Skin epidermis (tissue), 12 donors: ENCODE data around the gene VEZT.

Experiments
- H3K27ac ChIP-seq, 21 experiments: fragments of 200-600 bp; sonication (generic) in 11 of 21; one replicate each; pipeline ENCODE4 v1.5.0; 2020; ENCODE audit warnings: mild to moderate bottlenecking in 3 of 21, inconsistent platforms in 2 of 21, moderate library complexity in 2 of 21
- H3K4me3 ChIP-seq, 7 experiments: fragments of 200-600 bp; sonication (generic) in 2 of 7; one replicate each; pipeline ENCODE4 v1.5.0; 2020; ENCODE audit warnings: inconsistent platforms in 2 of 7, mild to moderate bottlenecking in 2 of 7, moderate library complexity in 1 of 7

The VEZT gene, protein sequence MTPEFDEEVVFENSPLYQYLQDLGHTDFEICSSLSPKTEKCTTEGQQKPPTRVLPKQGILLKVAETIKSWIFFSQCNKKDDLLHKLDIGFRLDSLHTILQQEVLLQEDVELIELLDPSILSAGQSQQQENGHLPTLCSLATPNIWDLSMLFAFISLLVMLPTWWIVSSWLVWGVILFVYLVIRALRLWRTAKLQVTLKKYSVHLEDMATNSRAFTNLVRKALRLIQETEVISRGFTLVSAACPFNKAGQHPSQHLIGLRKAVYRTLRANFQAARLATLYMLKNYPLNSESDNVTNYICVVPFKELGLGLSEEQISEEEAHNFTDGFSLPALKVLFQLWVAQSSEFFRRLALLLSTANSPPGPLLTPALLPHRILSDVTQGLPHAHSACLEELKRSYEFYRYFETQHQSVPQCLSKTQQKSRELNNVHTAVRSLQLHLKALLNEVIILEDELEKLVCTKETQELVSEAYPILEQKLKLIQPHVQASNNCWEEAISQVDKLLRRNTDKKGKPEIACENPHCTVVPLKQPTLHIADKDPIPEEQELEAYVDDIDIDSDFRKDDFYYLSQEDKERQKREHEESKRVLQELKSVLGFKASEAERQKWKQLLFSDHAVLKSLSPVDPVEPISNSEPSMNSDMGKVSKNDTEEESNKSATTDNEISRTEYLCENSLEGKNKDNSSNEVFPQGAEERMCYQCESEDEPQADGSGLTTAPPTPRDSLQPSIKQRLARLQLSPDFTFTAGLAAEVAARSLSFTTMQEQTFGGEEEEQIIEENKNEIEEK

DNA sequence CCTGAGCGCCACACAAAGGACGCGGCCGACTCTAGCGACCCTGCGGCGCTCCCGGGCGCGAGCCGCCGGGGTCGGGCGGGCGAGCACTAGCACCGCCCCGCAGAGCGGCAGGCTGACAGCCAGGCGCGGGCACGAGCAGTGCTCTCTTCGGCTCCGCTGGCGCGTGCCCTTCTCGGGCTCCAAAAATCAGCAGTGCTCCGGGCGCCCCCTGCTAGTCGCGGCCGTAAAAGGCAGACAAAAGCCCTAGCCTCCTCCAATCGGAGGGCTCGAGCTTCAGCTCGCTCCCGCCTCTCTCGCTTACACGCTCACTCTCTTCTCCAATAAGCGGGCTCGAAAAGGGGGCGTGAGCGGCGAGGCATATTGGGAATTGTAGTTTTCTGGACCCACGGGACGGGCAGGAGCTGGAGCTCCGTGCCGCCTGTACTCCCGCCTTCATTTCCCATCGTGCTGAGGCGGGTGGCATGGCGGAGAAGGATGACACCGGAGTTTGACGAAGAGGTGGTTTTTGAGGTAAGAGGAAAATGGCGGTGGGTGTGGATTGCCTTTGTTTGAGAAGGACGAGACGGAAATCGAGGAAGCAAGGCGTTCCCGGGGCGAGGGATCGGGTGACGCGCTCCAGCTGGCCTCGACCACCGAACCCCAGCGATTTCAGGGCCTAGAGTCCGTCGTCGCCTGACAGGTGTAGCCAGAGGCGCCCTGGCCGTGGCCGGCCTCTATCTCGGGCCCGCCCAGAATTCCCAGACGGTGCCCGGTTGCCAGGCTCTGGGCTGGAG lies at the start of gene VEZT, which contains the start of gene FGD6:
Gene VEZT, plus strand, starts transcription at position 431 of the 773 bp plus-strand sequence. Its CDS starts 44 bp downstream, at position 475.
Gene FGD6, minus strand, starts transcription at position 91 of the 773 bp plus-strand sequence. CDS start 227 bp downstream, outside the sequence.
- Histone ChIP-seq H3K4me3 (peak within 1 kb of the TSS; percentile 60 to 96 (median 77)), H3K27ac (peak within 1 kb of the TSS; percentile 66 to 97 (median 94))

DNA sequence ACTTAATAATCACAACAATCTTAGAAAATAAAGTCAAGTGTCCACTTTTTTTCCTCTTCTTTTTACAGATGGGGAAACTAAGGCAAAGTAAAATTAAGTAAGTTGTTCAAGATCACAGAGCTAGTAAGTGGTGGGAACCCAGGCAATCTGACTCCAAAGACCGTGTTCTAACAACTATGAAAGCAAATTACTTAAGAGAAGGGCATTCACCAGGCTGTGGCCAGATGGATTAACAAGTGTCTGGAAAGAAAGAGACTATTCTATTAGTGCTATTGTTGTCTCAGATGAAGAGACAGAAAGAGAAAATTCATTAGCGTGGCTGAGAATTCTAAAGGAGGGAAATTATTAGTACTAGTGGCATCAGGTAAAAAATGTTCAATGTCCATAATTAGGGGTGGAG lies 48.9 kb upstream of the VEZT start:
- Histone ChIP-seq H3K4me3 (no peak overlapping the region), H3K27ac (peak overlapping the region in 2 of 21 experiments; percentile 10 to 27)

DNA sequence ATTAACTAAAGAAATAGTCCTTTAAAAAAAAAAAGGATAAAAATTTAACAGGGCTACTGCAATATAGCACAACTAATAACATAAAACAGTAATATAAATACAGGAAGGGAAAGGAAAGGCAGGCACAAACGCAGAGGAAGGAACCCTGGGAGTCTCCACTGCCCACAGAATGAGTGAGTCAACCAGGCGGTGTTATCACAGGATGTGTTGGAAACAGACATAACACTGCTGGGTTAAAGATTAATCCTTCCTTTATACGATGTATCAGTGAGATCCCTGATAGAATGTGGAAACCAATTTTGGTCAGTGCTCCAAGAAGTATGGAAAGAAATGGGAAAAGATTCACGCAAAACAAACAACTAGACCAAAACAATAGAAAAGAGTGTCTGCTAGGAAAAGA lies 48.2 kb upstream of the VEZT start:
- peak overlapping the region in 11 of 21 experiments; percentile 10 to 51 (median 34) for H3K27ac ChIP-seq

DNA sequence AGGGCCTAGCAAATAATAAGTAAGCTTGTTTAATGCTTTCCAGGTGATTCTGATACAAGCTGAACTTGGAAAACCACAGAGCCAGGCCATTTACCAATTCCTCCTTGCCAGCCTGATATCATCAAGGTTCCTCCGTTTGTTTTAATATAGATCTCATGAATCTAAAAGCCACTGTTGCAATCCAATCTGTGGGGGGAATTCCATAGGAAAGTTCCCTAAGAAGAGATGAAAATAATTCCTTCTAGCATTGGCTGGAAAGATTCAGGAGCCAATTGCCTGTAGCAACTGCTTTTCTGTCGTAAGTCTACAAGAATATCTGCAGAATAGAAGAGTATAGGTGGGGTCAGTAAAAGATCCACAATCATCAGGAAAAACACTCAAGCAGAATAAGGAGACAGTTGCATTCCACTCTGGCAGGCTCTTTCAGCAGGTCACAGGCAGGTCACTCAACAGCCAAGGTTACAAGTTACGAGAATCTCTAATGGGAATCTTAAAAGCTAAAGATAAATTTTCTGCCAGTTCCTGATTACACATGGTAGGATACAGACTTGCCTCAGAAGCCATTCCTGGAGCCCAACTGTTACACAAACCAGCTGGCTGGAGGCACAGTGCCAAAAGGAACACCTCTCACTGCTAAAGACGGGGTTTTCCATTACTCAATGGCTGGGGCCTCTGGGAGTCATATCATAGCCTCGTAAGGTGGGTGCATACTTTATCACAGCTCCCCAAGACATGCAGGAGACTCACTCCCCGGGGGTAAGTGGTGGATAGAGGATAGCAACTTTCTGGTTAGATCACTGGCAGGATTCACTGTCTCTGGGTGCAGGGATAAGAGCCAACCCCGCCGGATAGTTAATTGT lies 44.0 kb upstream of the VEZT start:
- no peak overlapping the region for H3K4me3 ChIP-seq
- H3K27ac ChIP-seq, result peak overlapping the region in 14 of 21 experiments; percentile 12 to 73 (median 46)

More for the DNA sequence above, 48.2 kb upstream of the VEZT start:
- H3K4me3 ChIP-seq, result no peak overlapping the region

DNA sequence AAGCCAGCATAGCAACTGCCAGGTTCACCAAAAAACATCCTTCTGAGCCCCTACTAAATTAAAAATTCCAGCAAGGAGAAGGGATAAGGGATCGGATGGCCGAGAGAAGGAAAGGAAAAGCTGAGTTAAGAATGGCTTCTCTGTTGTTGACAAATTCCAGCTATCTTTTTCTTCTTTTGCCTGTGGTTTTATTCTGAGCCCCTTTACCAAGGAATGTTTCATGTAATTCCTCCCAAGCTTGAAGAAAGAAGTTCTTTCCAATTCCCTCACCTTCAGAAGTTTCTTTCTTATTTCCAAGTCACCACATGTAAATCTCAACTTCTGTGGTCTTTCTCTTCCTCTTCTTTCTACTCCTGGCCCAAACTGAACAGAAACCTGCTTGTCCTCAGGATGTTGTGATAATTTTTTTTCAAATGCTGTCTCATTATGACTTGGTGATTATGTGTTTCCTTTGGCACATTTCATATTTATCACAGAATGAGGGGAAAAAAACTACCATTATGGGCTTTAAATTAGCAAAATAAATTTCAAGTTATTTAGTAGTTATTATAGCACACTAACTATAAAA lies 40.3 kb upstream of the VEZT start:
- peak overlapping the region in 1 of 21 experiments; percentile 12 for H3K27ac ChIP-seq
- H3K4me3 ChIP-seq, result no peak overlapping the region

DNA sequence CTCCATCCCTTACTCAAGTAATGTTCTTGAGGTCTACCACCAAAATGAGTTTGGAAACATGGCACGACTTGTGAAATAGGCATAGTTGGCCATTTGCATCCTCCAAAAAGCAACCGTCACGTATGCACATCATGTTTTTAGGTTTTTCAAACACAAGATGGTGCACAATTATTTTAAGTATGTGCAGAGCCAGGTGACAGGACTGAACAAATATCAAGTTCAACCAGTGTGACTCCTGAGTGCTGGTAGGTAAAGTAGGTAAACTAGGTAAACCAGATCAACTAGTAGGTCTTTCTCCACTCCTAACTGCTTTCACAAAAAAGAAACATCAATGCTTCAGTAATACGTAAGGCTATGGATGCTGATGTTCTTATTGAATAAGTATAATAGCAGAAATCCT lies 39.5 kb upstream of the VEZT start:
- Histone ChIP-seq H3K27ac (peak overlapping the region in 1 of 21 experiments; percentile 12), H3K4me3 (no peak overlapping the region)

DNA sequence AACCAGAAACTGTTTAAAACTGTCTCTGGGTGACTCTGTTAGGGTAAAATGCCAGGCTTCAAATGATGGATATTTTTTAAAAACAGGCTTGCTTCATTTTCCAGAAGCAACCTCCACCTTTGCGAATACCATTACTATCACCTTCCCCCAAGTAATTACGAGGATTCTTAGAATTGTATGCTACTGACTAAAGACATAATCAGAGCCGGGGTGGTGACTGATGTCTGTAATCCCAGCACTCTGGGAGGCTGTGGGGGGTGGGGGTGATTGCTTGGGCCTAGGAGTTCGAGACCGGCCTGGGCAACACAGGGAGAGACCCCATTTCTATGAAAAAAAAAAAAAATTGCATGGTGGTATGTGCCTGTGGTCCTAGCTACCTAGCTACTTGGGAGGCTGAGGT lies 38.6 kb upstream of the VEZT start:
- H3K4me3 ChIP-seq, result no peak overlapping the region
- no peak overlapping the region for H3K27ac ChIP-seq

DNA sequence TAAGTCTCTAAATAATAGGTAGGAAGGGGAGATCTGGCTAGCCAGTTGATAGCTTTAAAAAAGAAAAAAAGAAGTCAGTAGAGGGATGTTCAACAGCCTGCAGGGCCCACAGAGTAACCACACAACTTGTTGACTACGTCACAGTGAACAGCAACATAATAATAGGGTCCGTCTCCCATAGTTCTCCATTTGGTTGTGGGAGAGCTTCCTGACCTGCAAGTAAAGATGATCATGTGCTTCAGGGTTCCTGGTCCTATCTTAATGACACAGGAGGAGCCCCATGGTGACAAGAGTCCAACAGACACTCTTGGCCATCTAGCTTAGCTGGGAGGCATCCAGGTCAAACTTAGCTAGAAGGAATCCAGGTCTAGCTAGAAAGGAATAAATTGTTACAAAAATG lies 36.5 kb upstream of the VEZT start:
- no peak overlapping the region for H3K4me3 ChIP-seq
- H3K27ac ChIP-seq, result no peak overlapping the region

DNA sequence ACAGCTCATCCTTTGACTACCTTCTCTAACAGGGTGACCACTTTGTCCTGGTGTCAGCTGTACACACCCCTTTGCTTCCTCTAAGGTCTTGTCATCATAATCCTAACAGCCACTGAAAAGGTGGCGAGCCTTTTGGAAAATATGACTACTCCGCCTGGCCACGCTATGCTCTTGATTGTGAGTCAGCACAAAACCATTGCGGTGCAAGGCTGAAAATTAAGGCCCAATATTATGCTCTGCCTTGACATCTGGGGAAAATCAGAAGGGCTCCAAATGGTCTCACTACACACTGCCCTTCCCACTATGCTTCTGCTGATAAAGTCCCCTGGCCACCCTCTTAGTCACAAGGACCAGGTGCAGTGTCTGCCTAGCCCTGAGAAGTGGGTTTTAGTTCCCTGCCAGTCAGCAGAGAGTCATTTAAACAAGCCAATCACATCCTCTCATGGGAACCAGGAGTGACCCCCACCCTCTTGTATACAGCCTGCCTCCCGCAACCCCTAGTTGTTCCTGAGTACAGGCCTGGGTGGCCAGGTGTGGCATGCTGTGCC lies 34.7 kb upstream of the VEZT start:
- H3K27ac ChIP-seq, result peak overlapping the region in 4 of 21 experiments; percentile 1 to 43 (median 25)
- H3K4me3 ChIP-seq, result no peak overlapping the region

DNA sequence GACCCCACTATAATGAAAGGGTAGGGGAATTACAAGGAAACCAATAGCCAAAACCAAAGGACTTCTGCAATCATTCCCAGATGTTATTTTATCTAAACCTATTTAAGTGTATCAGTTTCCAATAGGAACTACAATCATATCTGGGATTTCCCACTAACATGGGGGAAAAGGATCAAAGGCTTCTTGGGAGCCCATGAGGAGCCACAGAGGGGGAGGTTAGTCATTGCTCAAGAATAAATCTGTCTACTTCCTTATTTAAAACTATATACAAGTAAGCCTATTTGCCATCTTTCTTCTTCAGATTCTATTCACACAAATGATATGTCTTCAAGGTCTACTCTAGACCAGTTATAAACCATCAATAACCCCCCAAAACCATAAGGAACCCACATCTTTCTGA lies 33.5 kb upstream of the VEZT start:
- H3K4me3 ChIP-seq, result no peak overlapping the region
- no peak overlapping the region for H3K27ac ChIP-seq

DNA sequence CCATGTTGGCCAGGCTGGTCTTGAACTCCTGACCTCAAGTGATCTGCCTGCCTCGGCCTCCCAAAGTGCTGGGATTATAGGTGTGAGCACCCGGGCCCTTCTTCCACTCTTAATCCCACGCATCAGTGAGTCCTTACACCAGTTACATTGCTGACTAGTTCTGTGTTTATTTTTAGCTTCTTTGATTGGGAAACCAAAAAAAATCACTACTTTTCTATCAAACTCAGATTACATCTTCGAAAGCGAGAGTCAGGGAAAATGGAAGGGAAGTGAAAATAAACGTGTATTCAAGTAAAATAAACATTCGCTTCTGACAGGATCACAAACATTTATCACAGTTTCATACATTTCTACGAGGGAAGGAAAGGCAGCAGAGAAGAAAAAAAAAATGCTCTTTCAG lies 32.5 kb upstream of the VEZT start:
- no peak overlapping the region for H3K4me3 ChIP-seq

DNA sequence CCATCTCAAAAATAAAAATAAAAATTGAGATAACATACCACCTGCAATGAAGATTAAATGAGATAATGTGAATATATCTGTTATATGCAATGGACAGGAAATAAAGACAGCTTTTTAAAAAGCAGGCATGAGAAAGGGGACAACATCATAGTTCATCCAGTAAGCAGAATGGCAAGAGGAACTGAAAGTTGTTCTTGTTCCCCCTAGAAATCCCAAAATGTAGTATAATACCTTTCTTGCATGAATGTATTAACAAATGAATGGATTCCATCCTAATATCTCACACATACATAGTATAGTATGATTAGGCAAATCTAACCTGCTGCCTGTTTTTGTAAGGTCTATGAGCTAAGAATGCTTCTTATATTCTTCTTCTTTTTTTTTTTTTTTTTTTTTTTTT lies 31.8 kb upstream of the VEZT start:
- Histone ChIP-seq H3K27ac (peak overlapping the region in 1 of 21 experiments; percentile 21), H3K4me3 (no peak overlapping the region)

More for the DNA sequence above, 32.5 kb upstream of the VEZT start:
- no peak overlapping the region for H3K27ac ChIP-seq

DNA sequence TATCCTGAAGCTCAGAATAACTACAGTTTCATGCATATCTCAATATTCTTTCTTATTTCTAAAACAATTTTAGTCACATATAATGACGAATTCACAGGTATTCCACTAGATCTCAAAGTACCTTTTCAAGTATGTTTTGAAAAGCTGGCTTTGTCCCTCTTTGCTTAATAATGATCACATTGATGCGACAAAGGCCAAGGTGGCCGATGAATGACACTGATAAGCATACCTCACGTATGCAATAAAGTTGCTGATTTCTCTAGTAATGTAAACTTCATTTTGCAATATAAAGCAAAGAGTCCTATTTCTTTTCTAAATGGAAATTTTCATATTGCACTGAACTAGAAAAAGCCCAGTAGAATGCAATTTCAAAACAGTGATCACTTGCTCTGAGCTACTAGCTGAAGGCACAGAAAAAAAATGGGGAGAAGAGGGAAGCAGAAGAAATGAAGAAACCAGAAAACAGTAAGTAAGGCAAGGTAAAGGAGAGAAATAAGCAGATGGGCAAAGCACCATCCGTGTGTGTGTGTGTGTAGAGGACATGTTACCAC lies 29.7 kb upstream of the VEZT start:
- H3K27ac ChIP-seq, result no peak overlapping the region
- no peak overlapping the region for H3K4me3 ChIP-seq

DNA sequence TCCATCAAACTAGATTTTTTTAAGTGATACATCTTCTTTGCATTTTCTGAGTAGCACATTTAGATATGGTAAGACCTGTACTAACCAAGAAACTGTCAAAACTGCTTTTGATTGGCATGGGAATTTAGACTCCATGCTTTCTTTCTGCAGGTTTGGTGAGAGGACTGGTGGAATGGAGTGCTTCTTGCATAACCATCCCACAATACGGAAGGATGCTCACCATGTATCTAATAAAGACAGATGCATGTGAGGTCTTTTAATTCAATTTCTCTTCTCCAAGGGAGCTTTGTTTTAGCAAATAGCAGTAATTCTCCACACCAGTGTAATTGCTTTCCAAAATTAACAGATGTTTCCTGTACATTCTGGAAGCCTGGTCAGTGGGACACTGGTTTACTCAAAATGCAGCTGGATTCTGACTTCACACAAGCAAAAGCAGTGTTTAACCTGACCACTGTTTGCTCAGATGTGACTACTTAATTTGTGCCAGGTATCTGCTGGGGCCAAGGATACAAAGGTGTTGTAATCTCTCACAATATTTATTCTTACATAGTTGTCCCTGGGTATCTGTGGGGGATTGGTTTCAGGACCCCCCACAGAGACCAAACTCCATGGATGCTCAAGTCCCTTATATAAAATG lies 26.4 kb upstream of the VEZT start:
- H3K4me3 ChIP-seq, result no peak overlapping the region
- H3K27ac ChIP-seq, result no peak overlapping the region

DNA sequence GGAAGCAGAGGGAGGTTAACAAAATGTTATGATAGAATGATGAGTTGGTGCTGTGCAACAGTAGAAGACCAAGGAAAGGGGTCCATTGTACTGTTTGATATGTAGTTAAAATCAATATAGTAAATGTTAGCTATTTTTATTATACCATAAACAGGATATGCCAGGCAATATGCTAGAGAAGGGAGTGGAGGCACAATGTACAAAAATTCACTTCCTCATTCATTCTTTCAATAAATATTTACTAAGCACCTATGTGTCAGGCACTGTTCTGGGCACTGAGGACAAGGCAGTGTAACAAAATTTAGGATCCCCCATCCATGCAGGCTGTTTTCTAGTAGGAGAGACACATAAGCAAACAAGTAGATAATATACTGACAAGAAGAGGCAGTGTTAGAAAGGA lies 25.3 kb upstream of the VEZT start:
- Histone ChIP-seq H3K27ac (no peak overlapping the region), H3K4me3 (no peak overlapping the region)

DNA sequence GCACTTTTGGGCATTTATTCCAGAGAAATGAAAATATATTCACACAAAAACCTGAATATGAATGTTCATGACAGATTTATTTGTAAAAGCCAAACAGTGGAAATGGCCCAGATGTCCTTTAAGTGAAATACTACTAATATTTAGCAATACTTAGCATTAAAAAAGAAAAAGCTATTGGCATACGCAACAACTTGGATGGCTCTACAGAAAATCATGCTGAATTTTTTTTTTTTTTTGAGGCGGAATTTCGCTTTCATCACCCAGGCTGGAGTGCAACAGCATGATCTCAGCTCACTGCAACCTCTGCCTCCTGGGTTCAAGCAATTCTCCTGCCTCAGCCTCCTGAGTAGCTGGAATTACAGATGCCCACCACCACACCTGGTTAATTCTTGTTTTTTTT lies 24.5 kb upstream of the VEZT start:
- Histone ChIP-seq H3K27ac (no peak overlapping the region), H3K4me3 (no peak overlapping the region)

DNA sequence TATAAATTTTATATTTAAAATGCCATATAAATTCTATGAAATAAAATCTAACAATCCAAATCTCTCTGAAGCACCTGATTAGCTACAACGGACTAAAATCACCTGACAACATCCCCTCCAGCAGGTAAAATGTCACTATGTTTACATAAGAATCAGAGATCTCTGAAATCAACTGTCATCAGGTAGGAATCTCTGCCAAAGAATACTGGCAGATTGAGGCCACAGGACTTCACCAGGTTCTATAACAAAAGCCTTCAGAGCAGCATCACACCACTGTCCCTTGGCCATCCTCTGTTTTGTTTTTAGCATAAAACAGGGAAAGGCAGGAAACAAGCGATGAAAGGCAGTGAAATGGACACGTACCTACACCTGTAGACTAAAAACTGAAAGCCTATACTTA lies 22.5 kb upstream of the VEZT start:
- Histone ChIP-seq H3K4me3 (no peak overlapping the region), H3K27ac (no peak overlapping the region)
